HEK293 (cell line): ENCODE results near the gene RGS9BP.

ENCODE experiments used
- CTCF ChIA-PET: fragments of 350-600 bp; formaldehyde crosslinking; extraction: SDS; loops from one replicate; lab custom pipeline; 2021; ENCODE audit warnings: antibody characterized with exemption; lab: Yijun Ruan, JAX
- POLR2A ChIA-PET: fragments of 300-600 bp; formaldehyde crosslinking; extraction: SDS; loops from one replicate; lab custom pipeline; 2020; ENCODE audit warnings: antibody characterized with exemption, inconsistent platforms; lab: Yijun Ruan, JAX
- H3K27ac ChIP-seq: fragments of 200-500 bp; sonication (Bioruptor generic); 2 replicates; pipeline ENCODE4 v1.5.1; 2014; ENCODE audit warnings: low read depth, low read length, control low read depth, inconsistent platforms; ENCODE audit errors: extremely low read depth
- H3K36me3 ChIP-seq, 2 experiments: fragments of 200-500 bp in 1 of 2; sonication (Bioruptor generic) in 1 of 2; 1 replicate in 1 of 2; 2 replicates in 1 of 2; pipeline ENCODE4 v1.5.1; 2014 to 2017; ENCODE audit warnings: inconsistent platforms in 2 of 2, low read length in 2 of 2; ENCODE audit not compliant: control insufficient read depth in 2 of 2, insufficient read depth in 1 of 2
- H3K4me1 ChIP-seq: fragments of 200-500 bp; sonication (Bioruptor generic); 2 replicates; pipeline ENCODE4 v1.5.1; 2014; ENCODE audit warnings: mild to moderate bottlenecking, low read length, inconsistent platforms; ENCODE audit not compliant: control insufficient read depth, insufficient read depth
- H3K4me3 ChIP-seq: 2 replicates; pipeline ENCODE4 v1.5.1; 2011; ENCODE audit warnings: low read depth, mild to moderate bottlenecking, control low read depth, low read length, moderate library complexity
- H3K9me3 ChIP-seq: fragments of 200-500 bp; sonication (Bioruptor generic); 2 replicates; pipeline ENCODE4 v1.5.1; 2014; ENCODE audit warnings: low read depth, low read length, inconsistent platforms; ENCODE audit not compliant: control insufficient read depth, insufficient read depth
- FEZF1 ChIP-seq: fragments of 450-650 bp; formaldehyde crosslinking; IDR thresholded peaks from 2 replicates; pipeline ENCODE4 v1.5.1; 2016; ENCODE audit warnings: missing biosample characterization, missing genetic modification characterization
- GLI2 ChIP-seq: fragments of 450-650 bp; formaldehyde crosslinking; IDR thresholded peaks from 2 replicates; pipeline ENCODE4; 2017; ENCODE audit warnings: missing biosample characterization, missing genetic modification characterization, low read depth, borderline replicate concordance
- GLI4 ChIP-seq: fragments of 450-650 bp; formaldehyde crosslinking; IDR thresholded peaks from 2 replicates; pipeline ENCODE4 v1.5.1; 2016; ENCODE audit warnings: missing biosample characterization, missing genetic modification characterization
- GLIS2 ChIP-seq: fragments of 450-650 bp; formaldehyde crosslinking; IDR thresholded peaks from 2 replicates; pipeline ENCODE4 v1.5.1; 2016; ENCODE audit warnings: missing biosample characterization, missing genetic modification characterization
- HIC1 ChIP-seq: fragments of 450-650 bp; formaldehyde crosslinking; IDR thresholded peaks from 2 replicates; pipeline ENCODE4 v1.5.1; 2016; ENCODE audit warnings: missing biosample characterization, missing genetic modification characterization
- KLF17 ChIP-seq: fragments of 450-650 bp; formaldehyde crosslinking; IDR thresholded peaks from 2 replicates; pipeline ENCODE4 v1.5.1; 2016; ENCODE audit warnings: missing biosample characterization, missing genetic modification characterization
- MEIS1 ChIP-seq: sonication (generic); formaldehyde crosslinking; IDR thresholded peaks from 2 replicates; pipeline ENCODE4 v1.8.1; 2022; ENCODE audit warnings: missing genetic modification reagents, mild to moderate bottlenecking, borderline replicate concordance
- REPIN1 ChIP-seq: fragments of 450-650 bp; formaldehyde crosslinking; IDR thresholded peaks from 2 replicates; pipeline ENCODE4 v1.5.1; 2017; ENCODE audit warnings: missing biosample characterization, missing genetic modification characterization, low read depth
- SP2 ChIP-seq: fragments of 450-650 bp; formaldehyde crosslinking; IDR thresholded peaks from 2 replicates; pipeline ENCODE4 v1.5.1; 2016; ENCODE audit warnings: missing biosample characterization, missing genetic modification characterization
- SP7 ChIP-seq: fragments of 450-650 bp; formaldehyde crosslinking; IDR thresholded peaks from 2 replicates; pipeline ENCODE4 v1.5.1; 2016; ENCODE audit warnings: missing biosample characterization, missing genetic modification characterization
- ZIC2 ChIP-seq: fragments of 450-650 bp; formaldehyde crosslinking; IDR thresholded peaks from 2 replicates; pipeline ENCODE4 v1.5.1; 2016; ENCODE audit warnings: missing biosample characterization, missing genetic modification characterization
- ZNF112 ChIP-seq: fragments of 450-650 bp; formaldehyde crosslinking; IDR thresholded peaks from 2 replicates; pipeline ENCODE4 v1.5.0; 2017; ENCODE audit warnings: missing biosample characterization, missing genetic modification characterization
- ZNF132 ChIP-seq: fragments of 450-650 bp; formaldehyde crosslinking; IDR thresholded peaks from 2 replicates; pipeline ENCODE4 v1.5.1; 2017; ENCODE audit warnings: missing biosample characterization, missing genetic modification characterization, borderline replicate concordance
- ZNF138 ChIP-seq: fragments of 450-650 bp; formaldehyde crosslinking; IDR thresholded peaks from 2 replicates; pipeline ENCODE4 v1.5.1; 2016; ENCODE audit warnings: missing biosample characterization, missing genetic modification characterization, borderline replicate concordance
- ZNF146 ChIP-seq: fragments of 450-650 bp; formaldehyde crosslinking; IDR thresholded peaks from 2 replicates; pipeline ENCODE4 v1.5.1; 2016; ENCODE audit warnings: missing biosample characterization, missing genetic modification characterization
- ZNF155 ChIP-seq: fragments of 450-650 bp; formaldehyde crosslinking; IDR thresholded peaks from 2 replicates; pipeline ENCODE4 v1.5.1; 2016; ENCODE audit warnings: missing biosample characterization, missing genetic modification characterization
- ZNF16 ChIP-seq: fragments of 450-650 bp; formaldehyde crosslinking; IDR thresholded peaks from 2 replicates; pipeline ENCODE4 v1.5.1; 2016; ENCODE audit warnings: low read depth, missing biosample characterization, missing genetic modification characterization
- ZNF184 ChIP-seq: fragments of 450-650 bp; IDR thresholded peaks from 2 replicates; pipeline ENCODE4 v1.5.1; 2018; ENCODE audit warnings: missing biosample characterization, mild to moderate bottlenecking, missing genetic modification characterization
- ZNF248 ChIP-seq: fragments of 450-650 bp; formaldehyde crosslinking; IDR thresholded peaks from 2 replicates; pipeline ENCODE4 v1.5.1; 2017; ENCODE audit warnings: missing biosample characterization, missing genetic modification characterization
- ZNF26 ChIP-seq: fragments of 450-650 bp; formaldehyde crosslinking; IDR thresholded peaks from 2 replicates; pipeline ENCODE4 v1.5.1; 2016; ENCODE audit warnings: missing biosample characterization, missing genetic modification characterization
- ZNF404 ChIP-seq: fragments of 450-650 bp; formaldehyde crosslinking; IDR thresholded peaks from 2 replicates; pipeline ENCODE4 v1.5.1; 2017; ENCODE audit warnings: missing biosample characterization, missing genetic modification characterization
- ZNF416 ChIP-seq: fragments of 450-650 bp; formaldehyde crosslinking; IDR thresholded peaks from 2 replicates; pipeline ENCODE4 v1.5.1; 2016; ENCODE audit warnings: missing biosample characterization, missing genetic modification characterization
- ZNF423 ChIP-seq: fragments of 450-650 bp; formaldehyde crosslinking; IDR thresholded peaks from 2 replicates; pipeline ENCODE4 v1.5.1; 2016; ENCODE audit warnings: missing biosample characterization, missing genetic modification characterization
- ZNF433 ChIP-seq: fragments of 450-650 bp; formaldehyde crosslinking; IDR thresholded peaks from 2 replicates; pipeline ENCODE4 v1.5.1; 2016; ENCODE audit warnings: missing biosample characterization, missing genetic modification characterization, low read depth
- ZNF48 ChIP-seq: fragments of 450-650 bp; formaldehyde crosslinking; IDR thresholded peaks from 2 replicates; pipeline ENCODE4 v1.5.1; 2016; ENCODE audit warnings: missing biosample characterization, missing genetic modification characterization
- ZNF600 ChIP-seq: fragments of 450-650 bp; formaldehyde crosslinking; IDR thresholded peaks from 2 replicates; pipeline ENCODE4 v1.5.1; 2016; ENCODE audit warnings: missing biosample characterization, missing genetic modification characterization
- ZNF623 ChIP-seq: fragments of 450-650 bp; formaldehyde crosslinking; IDR thresholded peaks from 2 replicates; pipeline ENCODE4 v1.5.1; 2016; ENCODE audit warnings: missing biosample characterization, missing genetic modification characterization
- ZNF626 ChIP-seq: fragments of 450-650 bp; sonication (Bioruptor Pico); formaldehyde crosslinking; IDR thresholded peaks from 2 replicates; pipeline ENCODE4 v1.5.1; 2018; ENCODE audit warnings: missing biosample characterization, missing genetic modification characterization, inconsistent platforms
- ZNF670 ChIP-seq: fragments of 450-650 bp; formaldehyde crosslinking; IDR thresholded peaks from 2 replicates; pipeline ENCODE4 v1.5.1; 2016; ENCODE audit warnings: missing biosample characterization, missing genetic modification characterization, low read depth
- ZNF677 ChIP-seq: fragments of 450-650 bp; IDR thresholded peaks from 2 replicates; pipeline ENCODE4 v1.5.0; 2018; ENCODE audit warnings: missing biosample characterization, mild to moderate bottlenecking, missing genetic modification characterization, moderate library complexity
- ZNF692 ChIP-seq: fragments of 450-650 bp; formaldehyde crosslinking; IDR thresholded peaks from 2 replicates; pipeline ENCODE4 v1.5.1; 2016; ENCODE audit warnings: missing biosample characterization, missing genetic modification characterization
- ZNF704 ChIP-seq: fragments of 450-650 bp; formaldehyde crosslinking; IDR thresholded peaks from 2 replicates; pipeline ENCODE4 v1.5.1; 2016; ENCODE audit warnings: missing biosample characterization, missing genetic modification characterization

Gene RGS9BP

GRCh38 chr19:32691952-32692726 lies 16.5 kb downstream of the RGS9BP start:
- CTCF ChIA-PET, result interaction anchor here (0.9 to 2.6 kb wide), 4 partner anchors 10 to 427 kb away, joined by 3 to 16 read pairs (median 4); partner anchors contain the start of gene RGS9BP
- H3K9me3 ChIP-seq, result no peaks in the 10 kb centered on the region
- peak overlapping the region; percentile 52 for H3K4me3 ChIP-seq
- peaks cover 9 to 41% of the 10 kb centered on the region in 2 experiments for H3K36me3 ChIP-seq
- H3K27ac ChIP-seq, result peak overlapping the region; percentile 96
- POLR2A ChIA-PET, result interaction anchor here (0.6 to 2.1 kb wide), 19 partner anchors 8 to 681 kb away, joined by 3 to 44 read pairs (median 4); partner anchors contain the start of genes ANKRD27, CEP89, DPY19L3 and FAAP24
- H3K4me1 ChIP-seq, result peaks cover 23% of the 10 kb centered on the region
- TF ChIP-seq SP2 (tag by site-specific recombination), result peak; percentile 51
- no peak for TF ChIP-seq ZNF184 (tag by site-specific recombination)
- peak; percentile 90; the same call in 1 of the 2 replicates for TF ChIP-seq GLIS2
- TF ChIP-seq ZNF26 (tag by site-specific recombination), result no peak
- TF ChIP-seq HIC1 (tag by site-specific recombination), result peak; percentile 52; the same call in 1 of the 2 replicates
- TF ChIP-seq ZNF16 (tag by site-specific recombination), result no peak
- no peak for TF ChIP-seq ZNF704 (tag by site-specific recombination)
- TF ChIP-seq ZNF112 (tag by site-specific recombination), result no peak; the same call in 1 of the 2 replicates
- TF ChIP-seq ZNF433, result no peak
- 0 out of 2 replicates have a peak, but pooled peaks have one; percentile 66 for TF ChIP-seq GLI4 (tag by site-specific recombination)
- TF ChIP-seq ZNF416 (tag by site-specific recombination), result no peak
- peak; percentile 72; the same call in 1 of the 2 replicates for TF ChIP-seq KLF17 (tag by site-specific recombination)
- no peak for TF ChIP-seq ZNF626 (tag by site-specific recombination)
- no peak for TF ChIP-seq ZNF404
- TF ChIP-seq ZNF146, result no peak; the same call in 1 of the 2 replicates
- TF ChIP-seq ZNF692, result peak; percentile 72; the same call in 1 of the 2 replicates
- no peak for TF ChIP-seq REPIN1
- no peak for TF ChIP-seq ZNF670 (tag by site-specific recombination)
- no peak for TF ChIP-seq FEZF1 (tag by site-specific recombination)
- TF ChIP-seq ZNF677 (tag by site-specific recombination), result peak; percentile 75; the same call in 1 of the 2 replicates
- no peak for TF ChIP-seq ZNF623 (tag by site-specific recombination)
- TF ChIP-seq ZNF423 (tag by site-specific recombination), result peak; percentile 42
- no peak for TF ChIP-seq ZNF138
- TF ChIP-seq ZNF48, result no peak
- no peak for TF ChIP-seq ZNF132 (tag by site-specific recombination)
- TF ChIP-seq SP7 (tag by site-specific recombination), result peak; percentile 56; the same call in 1 of the 2 replicates
- TF ChIP-seq GLI2 (tag by site-specific recombination), result no peak
- no peak for TF ChIP-seq ZNF155 (tag by site-specific recombination)
- TF ChIP-seq ZIC2 (tag by site-specific recombination), result peak; percentile 77
- peak; percentile 89 for TF ChIP-seq ZNF600
- TF ChIP-seq ZNF248, result no peak
- TF ChIP-seq MEIS1 (CRISPR knock-in tag), result no peak
